ENCODE data around the gene TMEM270.
A peak's percentile ranks its signal among the peaks of the same experiment; 100 is the strongest.

TMEM270 gene

DNA sequence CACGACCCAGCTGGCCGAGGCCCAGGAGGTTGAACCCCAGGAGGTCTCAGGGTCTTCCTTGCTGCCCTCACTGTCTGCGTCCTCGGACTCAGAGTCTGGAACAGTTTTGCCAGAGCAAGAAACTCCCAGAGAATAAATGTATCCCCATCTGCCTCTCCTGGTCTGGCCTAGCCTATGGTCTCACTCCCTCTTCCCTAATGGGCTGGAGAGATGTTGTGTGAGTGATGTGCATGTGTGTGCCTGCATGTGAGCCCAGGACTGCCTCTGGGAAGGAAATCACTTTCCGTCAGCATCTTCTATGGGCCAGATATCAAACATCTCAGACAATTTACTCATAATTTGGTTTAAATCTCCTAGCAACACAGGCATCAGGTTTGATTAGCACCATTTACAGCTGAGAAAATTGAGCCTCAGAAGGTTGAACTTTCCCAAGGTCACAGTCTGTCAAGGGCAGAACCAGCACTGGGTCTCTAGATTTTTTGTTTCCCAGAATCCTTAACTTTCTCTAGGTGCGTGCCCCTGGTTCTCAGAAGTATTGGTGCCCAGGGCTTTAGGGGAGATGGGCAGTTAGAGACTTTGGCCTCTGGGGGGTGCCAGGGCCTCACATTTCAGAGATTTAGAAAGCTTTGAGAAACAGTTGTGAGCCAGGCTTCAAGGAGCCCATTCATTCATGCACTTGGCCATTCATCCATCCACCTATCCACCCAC, 4.9 kb downstream of the TMEM270 start:
- peak; percentile 61 for DNase-seq (ENCODE audit: low spot score)
- TF ChIP-seq CTCF (IDR thresholded peaks at IDR 0.05; ENCODE audit: extremely low read depth, missing control alignments) = peak; percentile 40

GRCh38 chr7:73866446-73866767, 5.4 kb downstream of the TMEM270 start:
- no peak for DNase-seq (ENCODE audit: low spot score)
- TF ChIP-seq CTCF (IDR thresholded peaks at IDR 0.05; ENCODE audit: extremely low read depth, missing control alignments) = no peak

- DNase-seq (ENCODE audit: low spot score) = no peak
- TF ChIP-seq CTCF (IDR thresholded peaks at IDR 0.05; ENCODE audit: extremely low read depth, missing control alignments) = no peak
Measured at GRCh38 chr7:73869011-73869798, 8.2 kb downstream of the TMEM270 start.

DNA sequence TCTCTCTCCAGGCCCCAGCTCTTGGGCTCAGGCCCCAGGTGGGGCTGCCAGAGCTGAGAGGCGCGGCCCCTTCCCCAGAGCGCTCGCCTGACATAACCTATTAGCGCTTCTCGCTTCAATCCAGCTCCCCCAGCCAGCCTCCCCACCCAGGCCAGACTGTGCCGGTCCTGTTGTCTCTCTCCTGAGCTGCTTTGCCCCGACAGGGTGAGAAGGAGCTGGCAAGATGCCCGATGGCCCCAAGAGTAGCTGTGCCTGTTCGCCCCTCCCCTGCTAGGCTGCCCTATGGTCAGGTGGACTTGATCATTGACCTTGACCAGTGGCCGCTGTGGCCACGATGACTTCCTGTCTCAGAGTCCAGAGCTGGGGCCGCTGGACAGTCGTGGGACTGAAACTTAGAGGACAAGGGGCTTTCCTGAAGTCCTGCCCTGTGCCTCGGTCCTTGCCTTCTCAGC, 9.1 kb downstream of the TMEM270 start:
- no peak for DNase-seq (ENCODE audit: low spot score)
- no peak for TF ChIP-seq CTCF (IDR thresholded peaks at IDR 0.05; ENCODE audit: extremely low read depth, missing control alignments)

- no peak for DNase-seq (ENCODE audit: low spot score)
- TF ChIP-seq CTCF (IDR thresholded peaks at IDR 0.05; ENCODE audit: extremely low read depth, missing control alignments) = no peak
Measured at GRCh38 chr7:73871163-73872011, 10.4 kb downstream of the TMEM270 start.

DNA sequence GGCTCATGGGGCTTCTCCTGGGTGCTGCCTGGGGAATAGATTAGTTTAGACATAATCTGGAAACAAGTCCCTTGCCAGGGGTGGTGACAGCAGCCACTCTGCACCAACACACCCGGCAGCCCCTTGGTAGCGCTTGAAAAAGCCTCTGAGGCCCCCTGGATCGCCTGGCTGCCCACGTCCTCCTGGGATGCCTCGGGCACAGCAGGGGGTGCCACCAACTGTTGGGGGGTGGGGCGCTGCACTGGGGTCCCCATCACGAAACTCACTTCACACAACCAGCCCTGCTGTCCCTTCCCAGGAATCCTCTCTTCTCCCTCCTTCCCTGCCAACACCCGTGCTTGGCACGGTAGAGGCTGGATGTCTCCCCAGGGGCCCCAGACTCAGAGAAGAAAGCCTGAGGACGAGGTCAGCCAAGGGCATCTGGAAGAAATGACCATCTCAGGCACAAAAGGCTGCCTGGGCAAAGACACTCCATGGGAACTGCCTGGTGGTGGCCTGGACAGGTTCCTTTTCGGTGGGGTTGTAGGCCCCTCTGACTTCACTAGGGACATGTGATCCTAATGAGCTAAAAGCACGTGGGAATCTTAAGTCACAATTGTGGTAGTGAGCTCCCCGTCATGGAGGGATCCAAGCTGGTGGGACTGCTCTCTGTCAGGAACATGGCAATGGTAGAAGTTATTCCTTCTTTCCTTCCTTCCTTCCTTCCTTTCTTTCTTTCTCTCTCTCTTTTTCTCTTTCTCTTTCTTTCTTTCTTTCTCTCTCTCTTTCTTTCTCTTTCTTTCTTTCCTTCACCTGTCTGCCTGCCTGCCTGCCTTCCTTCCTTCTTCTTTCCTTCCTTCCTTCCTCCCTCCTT, 11.3 kb downstream of the TMEM270 start:
- DNase-seq (ENCODE audit: low spot score) = no peak
- TF ChIP-seq CTCF (IDR thresholded peaks at IDR 0.05; ENCODE audit: extremely low read depth, missing control alignments) = no peak
